Measurements from ENCODE around the gene CAMK2B.

GRCh38 chr7:44251269-44251668 is 74.1 kb downstream of the CAMK2B start:
- no peak for TF ChIP-seq CTCF (IDR thresholded peaks at IDR 0.05)
- TF ChIP-seq POLR2A (IDR thresholded peaks at IDR 0.05) = no peak
- TF ChIP-seq POLR2AphosphoS5 (IDR thresholded peaks at IDR 0.05) = no peak
- TF ChIP-seq EP300 (IDR thresholded peaks at IDR 0.05) = no peak

Measured in suprapubic skin (tissue), 4 donors.